Measurements from ENCODE around the gene MCM9.

- TF ChIP-seq CTCF (IDR thresholded peaks at IDR 0.05) (no peak), POLR2A (IDR thresholded peaks at IDR 0.05) (no peak), EP300 (IDR thresholded peaks at IDR 0.05) (no peak)
Measured at GRCh38 chr6:118774581-118774980, 160.4 kb downstream of the MCM9 start.
